HG02588 (cell line): Measurements from ENCODE around the gene NOS2.
"Not testable (repeated sequence)": the region's sequence is repeated elsewhere in the genome, so short reads cannot be mapped to it uniquely, and the experiment has no call there.

Experiments
- ATAC-seq: cut with Tn5 transposase; IDR thresholded peaks from one replicate; pipeline ENCODE4 v1.9.1; 2021; ENCODE audit warnings: mild to moderate bottlenecking, moderate library complexity; ENCODE audit not compliant: unreplicated experiment

Gene NOS2

DNA sequence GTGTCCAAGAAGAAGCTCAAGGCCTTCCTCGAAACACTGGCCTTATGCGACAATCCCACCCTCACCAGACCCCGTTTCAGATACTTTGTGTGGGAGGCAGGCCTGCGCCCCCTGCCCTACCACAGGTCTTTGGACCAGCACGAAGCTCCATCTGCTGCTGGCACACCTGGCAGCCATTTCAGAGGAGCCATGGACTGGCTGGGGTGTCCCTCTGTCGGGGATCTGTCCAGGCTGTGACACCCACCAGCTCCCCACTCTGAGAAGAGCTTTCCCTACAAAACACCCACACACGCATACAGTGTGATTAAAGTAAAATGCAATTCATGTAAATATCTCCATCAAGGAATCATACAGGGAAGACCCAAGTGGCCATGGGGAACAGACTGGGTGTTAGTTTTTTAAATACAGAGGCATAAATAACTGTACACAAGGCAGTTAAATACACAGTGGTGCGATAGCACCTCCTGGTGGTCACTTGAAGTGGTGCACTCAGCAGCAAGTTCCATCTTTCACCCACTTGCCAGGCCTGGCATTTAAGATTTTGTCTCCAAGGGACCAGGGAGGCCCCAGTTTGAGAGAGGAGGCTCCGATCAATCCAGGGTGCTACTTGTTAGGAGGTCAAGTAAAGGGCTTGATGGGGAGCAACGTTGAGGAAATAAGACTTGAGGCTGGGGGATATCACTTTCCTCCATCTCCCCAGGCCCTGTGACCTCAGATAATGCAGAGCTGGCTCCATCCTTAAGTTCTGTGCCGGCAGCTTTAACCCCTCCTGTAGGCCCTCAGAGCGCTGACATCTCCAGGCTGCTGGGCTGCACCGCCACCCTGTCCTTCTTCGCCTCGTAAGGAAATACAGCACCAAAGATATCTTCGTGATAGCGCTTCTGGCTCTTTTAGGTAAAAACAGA lies 43.6 kb downstream of the NOS2 start:
- ATAC-seq: no peak

DNA sequence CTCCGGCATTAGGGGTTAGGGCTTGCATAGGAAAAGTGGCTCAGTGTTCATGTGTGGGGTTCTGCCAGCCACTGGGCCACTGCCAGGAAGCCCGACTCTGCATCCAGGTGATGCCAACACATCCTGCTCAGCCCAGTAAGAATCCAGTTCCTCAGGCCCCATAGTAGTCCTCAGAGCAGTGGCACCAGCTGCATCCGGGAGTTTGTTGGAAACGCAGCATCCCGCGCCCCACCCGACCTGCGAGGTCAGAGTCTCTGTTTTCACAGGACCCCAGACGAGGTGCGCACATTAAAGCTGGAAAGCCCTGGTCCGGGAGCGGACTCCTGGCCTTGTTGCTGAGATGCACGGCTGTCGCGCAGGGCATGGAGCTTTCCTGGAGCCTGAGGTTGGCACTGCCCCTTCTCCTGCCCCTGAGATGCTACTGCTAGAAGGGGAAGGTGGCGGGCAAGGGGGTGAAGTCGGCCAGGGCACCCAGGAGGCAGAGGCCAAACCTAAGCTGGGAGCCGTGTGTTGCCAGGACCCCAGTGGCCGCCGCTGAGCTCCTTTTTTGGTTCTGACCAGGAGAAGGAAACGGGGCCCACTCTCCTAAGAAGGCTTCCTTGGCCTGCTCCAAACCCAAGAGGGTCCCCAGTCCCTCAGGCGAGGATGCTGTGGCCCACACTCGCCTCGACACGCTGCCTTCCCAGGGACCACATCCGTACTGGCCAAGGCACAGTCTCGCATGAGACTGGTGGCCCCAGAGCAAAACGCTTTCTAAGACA lies 44.4 kb downstream of the NOS2 start:
- ATAC-seq: no peak

DNA sequence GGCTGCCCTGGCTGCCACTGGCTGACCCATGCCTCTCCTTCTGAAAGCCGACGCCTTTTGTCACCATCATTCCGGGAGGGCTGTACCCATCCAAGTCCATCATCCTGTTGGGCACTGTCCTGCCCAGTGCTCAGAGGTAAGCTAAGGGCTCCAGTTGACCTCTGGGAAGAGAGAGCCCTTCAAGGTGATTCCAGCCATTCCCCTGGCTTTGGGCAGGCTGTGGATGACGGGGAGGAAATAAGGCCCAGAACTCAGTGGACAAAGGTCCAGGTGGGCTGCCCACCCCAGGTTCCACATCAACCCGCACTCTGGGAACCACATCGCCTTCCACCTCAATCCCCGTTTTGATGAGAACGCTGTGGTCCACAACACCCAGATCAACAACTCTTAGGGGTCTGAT lies 45.8 kb downstream of the NOS2 start:
- no peak for ATAC-seq

DNA sequence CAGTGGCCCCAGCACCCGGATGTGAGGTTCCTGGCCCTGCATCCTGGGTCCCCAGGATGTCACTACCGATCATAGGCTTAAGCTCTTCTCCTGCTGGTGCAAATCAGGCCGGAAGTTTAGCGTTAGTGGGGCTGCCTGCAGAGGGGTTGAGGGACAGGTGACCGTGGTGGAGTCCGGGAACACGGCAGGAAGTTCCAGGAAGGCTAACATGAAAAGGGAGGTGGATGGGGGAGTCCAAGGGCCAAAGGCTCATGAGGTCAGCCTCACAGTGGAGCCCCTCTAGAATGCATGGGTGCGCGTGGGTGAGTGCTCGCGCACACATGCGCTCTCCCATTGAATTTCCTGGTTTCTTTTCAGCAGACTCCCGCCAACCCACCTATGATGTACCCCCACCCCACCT lies 46.6 kb downstream of the NOS2 start:
- not testable (repeated sequence) for ATAC-seq

DNA sequence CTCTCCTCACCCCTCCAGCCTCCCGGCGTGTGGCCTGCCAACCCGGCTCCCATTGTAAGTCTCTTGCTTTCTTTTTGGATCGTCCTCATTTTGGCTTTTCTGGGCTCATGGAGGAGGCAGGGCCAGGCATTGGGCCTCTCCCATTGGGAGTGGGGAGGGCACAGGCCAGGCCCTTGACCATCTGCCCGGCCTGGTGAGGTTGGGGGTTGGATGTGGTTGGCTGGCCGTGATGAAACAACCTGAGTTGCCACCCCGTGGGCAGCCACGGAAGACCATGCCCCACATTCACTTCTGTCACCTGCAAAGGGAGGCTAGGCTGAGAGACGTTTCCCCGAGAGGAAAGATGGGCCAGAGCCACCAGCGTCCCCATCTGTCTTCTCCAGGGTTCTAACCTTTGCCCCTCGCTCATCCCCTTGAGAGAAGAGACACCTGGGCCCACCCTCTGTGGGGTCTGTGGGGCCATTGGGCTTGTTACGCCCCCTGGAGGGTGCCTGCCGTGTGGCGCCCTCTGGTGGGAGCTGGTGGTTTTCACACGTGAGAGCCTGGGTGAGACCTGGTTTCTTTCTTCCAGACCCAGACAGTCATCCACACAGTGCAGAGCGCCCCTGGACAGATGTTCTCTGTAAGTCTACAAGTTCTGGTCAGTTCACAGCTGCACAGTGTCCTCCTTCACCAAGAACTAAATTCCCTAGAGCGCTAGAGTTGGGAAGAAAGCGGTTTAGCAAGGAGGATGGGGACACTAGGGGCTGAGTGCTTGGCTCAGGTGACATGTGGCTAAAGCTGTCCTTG lies 47.3 kb downstream of the NOS2 start:
- not testable (repeated sequence) for ATAC-seq

DNA sequence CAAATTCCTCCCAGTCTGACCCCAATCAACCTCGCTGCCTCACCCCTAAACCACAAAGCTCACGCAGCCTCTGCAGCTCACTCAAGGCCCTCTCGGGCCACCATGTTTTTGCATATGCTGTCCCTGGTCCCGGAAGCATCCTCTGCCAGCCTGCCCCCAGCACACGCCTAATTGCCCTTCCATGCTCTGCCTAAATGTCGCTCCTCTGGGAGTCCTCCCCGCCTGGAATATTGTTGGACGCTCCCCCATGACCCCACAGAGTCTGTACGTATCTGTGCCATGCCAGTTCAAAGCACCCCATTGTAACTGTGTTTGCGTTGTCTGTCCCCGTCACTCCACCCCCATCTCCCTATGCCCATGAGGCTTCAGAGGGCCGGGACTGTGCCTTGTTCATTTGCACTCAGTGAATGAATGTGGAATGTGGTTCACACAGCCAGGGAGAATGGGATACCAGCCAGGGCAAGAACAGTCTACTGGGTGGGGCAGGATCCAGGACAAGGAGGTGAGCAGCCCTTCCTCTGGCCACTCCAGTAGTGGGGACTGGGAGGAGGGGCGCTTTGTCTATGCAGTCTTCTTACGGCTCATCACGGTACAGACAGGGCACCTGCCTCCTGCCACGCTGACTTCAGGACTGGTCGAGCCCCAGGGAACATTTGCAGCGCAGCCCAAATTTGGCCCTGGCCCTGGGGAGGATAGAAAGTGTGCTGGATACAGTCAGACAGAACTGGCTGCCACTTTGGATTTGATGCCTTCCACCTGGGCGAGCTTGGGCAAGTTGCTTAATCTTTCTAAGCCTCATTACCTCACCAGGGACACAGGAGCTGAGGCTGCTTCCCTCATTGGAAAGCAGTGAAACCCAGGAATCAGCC lies 48.5 kb downstream of the NOS2 start:
- ATAC-seq: no peak

DNA sequence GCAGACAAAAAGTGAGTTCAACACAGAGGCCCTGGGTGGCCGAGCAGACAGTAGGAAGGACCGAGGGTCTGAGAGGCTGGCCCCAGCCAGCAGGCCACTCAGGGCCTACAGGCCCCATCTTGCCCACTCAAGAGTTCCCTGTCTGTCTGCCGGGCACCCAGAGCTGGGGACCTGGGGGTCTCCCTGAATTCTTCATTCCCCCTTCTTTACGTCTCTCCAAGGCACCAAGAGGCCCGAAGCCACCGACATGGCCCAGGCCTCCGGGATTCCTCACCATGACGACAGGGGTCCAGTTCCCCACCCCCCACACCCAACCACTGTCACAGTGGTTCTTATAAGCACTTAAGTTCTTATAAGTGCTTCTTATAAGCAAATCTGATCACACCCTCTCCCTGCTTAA lies 49.2 kb downstream of the NOS2 start:
- no peak for ATAC-seq

DNA sequence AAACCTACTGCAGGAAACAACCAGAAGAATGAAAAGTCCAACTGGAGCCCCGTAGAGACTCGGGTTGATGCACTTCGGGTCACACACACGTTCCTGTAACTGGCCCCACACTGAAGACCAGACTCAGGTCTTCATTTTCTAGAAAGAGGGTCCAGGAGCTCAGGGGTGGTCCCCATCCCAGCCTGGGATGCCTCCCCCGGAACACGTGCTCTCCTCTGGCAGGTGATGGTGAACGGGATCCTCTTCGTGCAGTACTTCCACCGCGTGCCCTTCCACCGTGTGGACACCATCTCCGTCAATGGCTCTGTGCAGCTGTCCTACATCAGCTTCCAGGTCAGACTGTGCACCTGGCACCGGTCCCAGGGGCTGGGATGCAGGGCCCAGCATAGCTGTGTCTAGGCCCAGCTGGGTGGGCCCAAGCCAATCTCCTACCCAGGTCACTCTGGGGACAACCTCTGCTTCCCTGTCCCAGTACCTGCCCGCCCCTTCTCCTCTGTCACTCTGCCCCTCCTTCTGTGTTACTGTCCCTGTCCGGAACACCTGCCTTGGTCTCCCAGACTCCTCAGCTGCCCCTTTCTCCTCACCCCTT lies 50.7 kb downstream of the NOS2 start:
- not testable (repeated sequence) for ATAC-seq

DNA sequence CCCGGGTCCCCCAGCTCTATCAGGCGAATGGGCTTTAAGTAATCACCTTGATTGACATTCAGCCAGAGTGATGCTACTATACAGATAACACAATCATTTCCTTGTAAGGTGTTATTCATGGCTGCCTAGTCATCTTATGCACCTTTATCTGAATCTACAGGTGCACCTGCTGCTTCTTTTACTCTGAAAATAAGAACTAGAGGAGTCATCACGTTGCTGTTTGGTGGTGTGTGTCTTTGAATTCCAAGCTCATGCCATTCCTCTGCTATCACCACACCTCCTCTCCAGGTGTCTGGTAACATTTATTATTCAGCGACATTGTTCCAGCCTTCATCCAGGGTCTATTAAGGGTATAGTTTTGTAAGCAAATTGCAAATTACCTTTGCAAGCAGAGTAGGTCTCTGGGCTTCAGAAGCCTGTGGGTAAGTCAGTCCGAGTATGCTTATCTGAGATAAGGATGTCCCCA lies 51.9 kb downstream of the NOS2 start:
- ATAC-seq: no peak

DNA sequence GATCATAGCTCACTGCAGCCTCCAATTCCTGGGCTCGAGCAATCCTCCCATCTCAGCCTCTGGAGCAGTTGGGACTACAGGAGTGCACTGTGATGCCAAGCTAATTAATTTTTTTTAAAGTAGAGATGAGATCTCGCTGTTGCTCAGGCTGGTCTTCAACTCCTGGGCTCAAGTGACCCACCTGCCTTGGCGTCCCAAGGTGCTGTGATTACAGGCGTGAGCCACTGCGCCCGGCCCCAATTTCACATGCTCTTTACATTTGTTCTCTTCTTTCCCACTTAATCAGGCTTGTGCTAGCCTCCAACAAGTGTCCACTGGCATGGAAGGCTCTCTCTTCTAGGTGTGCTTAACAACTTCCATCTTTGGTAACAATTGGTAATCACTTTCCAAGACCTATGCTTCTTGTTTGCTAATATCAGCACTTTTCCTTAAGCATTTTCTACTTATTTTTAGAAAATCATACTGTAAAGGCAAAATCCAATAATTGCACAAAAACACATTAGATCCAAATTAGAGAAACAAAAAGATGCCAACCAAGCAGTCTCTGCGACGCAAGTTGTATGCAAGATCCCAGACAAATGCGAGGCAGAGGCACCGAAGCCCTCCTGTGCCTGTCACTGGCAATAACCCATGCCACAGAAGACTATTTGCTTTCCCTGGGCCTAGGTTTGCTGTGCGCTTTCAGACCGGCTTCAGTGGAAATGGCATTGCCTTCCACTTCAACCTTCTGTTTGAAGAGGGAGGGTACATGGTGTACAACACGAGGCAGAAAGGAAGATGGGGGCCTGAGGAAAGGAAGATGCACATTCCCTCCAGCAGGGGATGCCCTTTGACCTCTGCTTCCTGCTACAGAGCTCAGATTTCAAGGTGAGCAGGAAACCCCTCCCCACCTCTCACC lies 52.6 kb downstream of the NOS2 start:
- no peak for ATAC-seq

DNA sequence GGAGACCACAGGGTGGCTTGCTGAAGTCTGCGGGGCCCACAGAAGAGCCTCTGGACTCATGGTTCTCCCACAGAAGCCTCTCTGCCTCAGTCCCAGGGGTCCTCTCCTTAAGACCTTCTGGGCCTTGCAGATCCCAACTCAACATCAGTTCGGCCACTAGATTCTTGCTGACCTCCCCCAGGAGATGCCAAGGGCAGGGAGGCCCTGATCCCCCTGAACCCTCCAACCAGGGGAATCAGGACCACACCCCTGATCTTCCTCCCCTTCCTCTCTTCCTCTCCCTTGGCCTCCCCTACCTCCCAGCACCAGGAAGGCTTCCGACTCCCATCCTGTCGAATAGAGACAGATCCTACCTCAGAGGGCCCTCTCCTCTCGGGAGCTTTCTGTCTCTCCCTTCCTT lies 53.4 kb downstream of the NOS2 start:
- ATAC-seq: no peak

DNA sequence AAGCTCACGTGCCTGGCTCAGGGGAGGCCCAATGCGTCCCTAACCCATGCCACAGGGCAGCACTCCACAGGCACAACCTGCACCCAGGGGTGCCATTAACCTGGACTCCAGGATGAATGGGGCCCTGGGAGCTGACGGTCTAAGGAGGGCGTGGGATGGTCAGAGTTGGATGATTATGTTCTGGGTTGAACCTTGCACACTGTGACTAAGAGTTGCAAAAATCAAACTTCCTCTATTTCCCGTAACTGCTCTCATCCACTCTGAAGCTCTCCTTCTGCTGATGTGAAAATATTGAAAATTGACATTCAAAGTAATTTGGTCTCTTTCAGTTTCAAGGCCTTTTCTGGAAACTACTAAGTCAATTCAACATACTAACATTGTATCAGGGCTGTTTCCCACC lies 54.0 kb downstream of the NOS2 start:
- ATAC-seq: not testable (repeated sequence)

DNA sequence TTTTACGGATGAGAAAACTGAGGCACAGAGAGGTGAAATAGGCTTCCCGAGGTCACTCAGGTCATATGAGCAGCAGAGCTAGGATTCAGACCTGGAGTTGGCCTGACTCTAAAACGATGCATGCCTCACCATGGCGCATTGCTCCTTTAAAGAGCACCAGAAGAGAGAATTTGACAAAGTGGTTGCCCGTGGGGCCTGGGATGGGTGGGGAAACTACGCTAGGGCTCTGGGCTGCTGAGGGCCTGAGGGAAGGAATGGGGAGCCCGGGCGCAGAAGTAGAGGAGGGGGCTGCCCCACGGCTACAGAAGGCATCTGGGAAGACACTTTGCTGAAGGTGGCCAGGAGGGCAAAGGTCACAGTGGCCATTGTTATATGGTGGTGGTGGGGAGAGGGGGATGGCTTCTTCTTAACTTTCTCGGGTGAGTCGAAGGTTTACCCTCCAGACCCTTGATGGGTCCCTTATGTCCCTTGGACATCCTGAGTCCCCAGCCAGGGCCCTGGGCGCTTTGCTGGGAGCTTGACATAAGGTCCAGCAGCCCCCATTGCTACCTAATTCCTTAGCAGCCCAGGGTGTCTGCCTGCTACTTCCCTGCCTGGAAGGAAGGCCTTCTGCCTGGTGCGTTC lies 55.0 kb downstream of the NOS2 start:
- not testable (repeated sequence) for ATAC-seq

DNA sequence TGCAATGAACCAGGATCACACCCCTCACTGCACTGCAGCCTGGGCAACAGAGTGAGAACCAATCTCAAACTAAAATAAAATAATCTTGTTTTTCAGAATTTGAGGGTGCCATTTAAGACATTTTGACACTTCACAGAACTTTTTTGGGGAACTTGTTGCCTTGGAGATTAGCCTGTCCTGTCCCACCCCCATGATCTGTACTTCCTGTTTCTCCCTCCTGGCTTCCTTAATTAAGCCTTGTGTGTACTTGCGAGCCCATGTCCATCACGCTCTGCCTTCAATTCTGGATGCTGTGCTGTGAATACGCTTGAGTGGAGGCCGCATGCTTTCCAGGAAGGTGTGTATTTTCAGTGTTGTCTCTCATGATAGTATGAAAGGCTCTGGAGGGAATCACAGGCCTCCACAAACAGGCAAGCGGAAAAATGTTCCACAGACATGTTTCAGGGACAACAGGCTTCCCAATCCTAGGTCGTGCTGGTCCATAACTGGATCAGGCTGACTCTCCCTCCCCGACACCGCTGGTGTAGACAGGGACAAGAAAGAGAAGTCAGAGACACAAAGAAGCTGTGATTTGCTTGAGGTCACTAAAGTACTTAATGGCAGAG lies 56.9 kb downstream of the NOS2 start:
- ATAC-seq: no peak

DNA sequence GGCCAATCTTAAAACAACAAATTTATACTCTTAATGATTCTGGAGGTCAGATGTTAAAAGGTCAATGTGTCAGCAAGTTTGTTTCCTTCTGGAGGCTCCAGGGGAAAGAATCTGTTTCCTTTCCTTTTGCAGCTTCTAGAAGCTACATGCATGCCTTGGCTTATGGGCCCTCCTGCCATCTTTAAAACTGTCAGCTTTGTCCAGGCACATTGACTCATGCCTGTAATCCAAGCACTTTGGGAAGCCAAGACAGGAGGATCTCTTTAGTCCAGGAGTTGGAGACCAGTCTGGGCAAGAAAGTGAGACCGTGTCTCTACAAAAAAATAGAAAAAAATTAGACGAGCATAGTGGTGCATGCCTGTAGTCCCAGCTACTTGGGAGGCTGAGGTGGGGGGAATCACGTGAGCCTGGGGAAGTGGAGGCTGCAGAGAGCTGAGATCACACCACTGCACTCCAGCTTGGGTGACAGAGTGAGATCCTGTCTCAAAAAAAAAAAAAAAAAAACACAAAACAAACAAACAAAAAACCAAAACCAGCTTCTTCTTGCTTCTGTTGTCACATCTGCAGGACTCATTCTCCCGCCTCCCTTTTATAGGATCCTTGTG lies 58.3 kb downstream of the NOS2 start:
- ATAC-seq: no peak

DNA sequence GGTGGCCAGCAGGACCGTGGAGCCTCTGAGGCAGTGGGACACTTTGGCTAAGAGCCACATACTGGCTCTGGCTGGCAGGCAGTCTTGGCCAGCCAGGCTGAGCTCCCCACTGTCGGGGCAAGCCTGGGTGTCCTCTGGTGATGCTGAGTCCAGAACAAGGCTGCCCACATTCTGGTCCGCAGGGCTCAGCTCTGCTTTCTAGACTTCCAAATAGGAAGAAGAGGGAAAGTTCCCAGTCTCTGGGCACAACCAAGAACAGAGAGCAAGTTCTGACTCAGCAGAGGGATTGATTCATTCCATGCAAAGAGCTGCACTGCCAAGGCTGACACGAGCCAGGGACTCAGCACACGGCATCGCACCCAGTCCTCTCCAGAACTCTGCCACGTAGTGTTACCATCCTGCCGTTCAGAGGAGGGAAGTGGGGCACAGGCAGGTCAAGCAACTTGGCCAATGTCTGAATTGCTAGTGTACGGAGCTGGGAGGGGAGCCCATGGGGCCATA lies 58.9 kb downstream of the NOS2 start:
- ATAC-seq: no peak

DNA sequence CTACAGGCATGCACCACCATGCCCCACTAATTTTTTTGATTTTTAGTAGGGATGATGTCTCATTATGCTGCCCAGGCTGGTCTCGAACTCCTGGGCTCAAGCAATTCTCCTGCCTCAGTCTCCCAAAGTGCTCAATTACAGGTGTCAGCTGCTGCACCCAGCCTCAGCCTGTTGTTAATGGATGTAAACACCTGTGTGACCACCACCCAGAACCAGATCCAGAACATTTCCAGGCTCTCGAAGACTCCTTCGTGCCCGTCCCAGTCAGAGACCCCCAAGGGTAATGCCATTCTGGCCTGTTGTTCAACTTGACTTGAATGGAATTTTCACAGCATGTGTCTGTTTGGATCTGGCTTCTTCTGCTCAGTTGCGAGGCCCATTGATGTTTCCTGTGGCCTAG lies 59.8 kb downstream of the NOS2 start:
- ATAC-seq: not testable (repeated sequence)
